ENCODE data around the gene HOMER3. TPM values are rescaled to one million over a fixed set of nuclear protein-coding genes. Genes with fewer than 3 reads are reported as not detected.

The HOMER3 gene
- total and polyA plus RNA-seq, 2 of the 13 experiments (the other 11 are each of a cell fraction or from before 2014, with no cell fraction given): 21.3 to 27.3 TPM

- no peak for ATAC-seq
- in situ Hi-C loops (cut with HindIII; ENCODE audit: extremely low pct_ligation_motif_present, low pct_unique_long_range_greater_than_20kb): loop anchor here (10.0 kb wide), 1 partner anchor 85 kb away; no protein-coding TSS in a partner anchor
- no peak for TF ChIP-seq IRF2 (CRISPR knock-in tag; IDR thresholded peaks at IDR 0.05)
- no peak for TF ChIP-seq DMAP1 (CRISPR knock-in tag; IDR thresholded peaks at IDR 0.05)
- TF ChIP-seq IKZF4 (CRISPR knock-in tag; IDR thresholded peaks at IDR 0.05; ENCODE audit: borderline replicate concordance, low read depth, not compliant biosample characterization): no peak
- no peak for TF ChIP-seq ZNF350 (CRISPR knock-in tag; IDR thresholded peaks at IDR 0.05; ENCODE audit: borderline replicate concordance, low read depth)
- no peak for TF ChIP-seq ARID5B (CRISPR knock-in tag; IDR thresholded peaks at IDR 0.05)
- no peak for TF ChIP-seq RBAK (CRISPR knock-in tag; IDR thresholded peaks at IDR 0.05)
- TF ChIP-seq SMARCC2 (IDR thresholded peaks at IDR 0.05): no peak
- no peak for TF ChIP-seq ZNF432 (CRISPR knock-in tag; IDR thresholded peaks at IDR 0.05; ENCODE audit: borderline replicate concordance)
- TF ChIP-seq KDM3A (CRISPR knock-in tag; IDR thresholded peaks at IDR 0.05; ENCODE audit: low read depth): no peak
- no peak for TF ChIP-seq RFX5 (IDR thresholded peaks at IDR 0.05; ENCODE audit: low read depth, low read length)
- TF ChIP-seq FOXK1 (CRISPR knock-in tag; IDR thresholded peaks at IDR 0.05; ENCODE audit: borderline replicate concordance, low read depth): no peak
- TF ChIP-seq ZNF296 (CRISPR knock-in tag; conservative IDR thresholded peaks at IDR 0.05): no peak
- no peak for TF ChIP-seq U2AF2 (IDR thresholded peaks at IDR 0.05; ENCODE audit: low read depth, low read length)
- TF ChIP-seq KLF16 (CRISPR knock-in tag; IDR thresholded peaks at IDR 0.05): no peak
- TF ChIP-seq ARID2 (CRISPR knock-in tag; IDR thresholded peaks at IDR 0.05; ENCODE audit: borderline replicate concordance): no peak
- no peak for TF ChIP-seq RELA (CRISPR knock-in tag; IDR thresholded peaks at IDR 0.05)
- TF ChIP-seq TARDBP (CRISPR knock-in tag; IDR thresholded peaks at IDR 0.05): no peak
- TF ChIP-seq ZXDC (CRISPR knock-in tag; IDR thresholded peaks at IDR 0.05): no peak
- no peak for TF ChIP-seq ZNF546 (CRISPR knock-in tag; conservative IDR thresholded peaks at IDR 0.05)
These were observed 41.1 kb downstream of the HOMER3 start for GRCh38 chr19:18899624-18900560.

More at GRCh38 chr19:18899624-18900560, 41.1 kb downstream of the HOMER3 start:
- H3K36me3 ChIP-seq (replicated peaks in 1 of 2; ENCODE audit: control insufficient read depth in 1 of 2, insufficient read depth in 2 of 2, low read length in 2 of 2): peaks cover 3 to 17% of the 10 kb centered on the region in 2 experiments; a peak in 3 of 5 replicates
- no peak overlapping the region for H3K9ac ChIP-seq (ENCODE audit: insufficient read depth, low read depth, low read length)
- no peak overlapping the region for H3K4me2 ChIP-seq (ENCODE audit: low read depth, low read length)
- no TSS peak for BruUV-seq (replicated peaks)
- FAIRE-seq (no peak), DNase-seq (ENCODE audit: low spot score) (no peak)
- no peaks in the 10 kb centered on the region for H3K79me2 ChIP-seq (ENCODE audit: insufficient read depth, low read length)
- no peak overlapping the region for H3K4me3 ChIP-seq (replicated peaks in 1 of 3; ENCODE audit: insufficient read depth in 1 of 3, low read depth in 2 of 3, low read length in 3 of 3)
- H3K9me3 ChIP-seq (ENCODE audit: low read length): no peaks in the 10 kb centered on the region
- H3K4me1 ChIP-seq (ENCODE audit: insufficient read depth, low read length): peaks cover 17% of the 10 kb centered on the region
- ChIA-PET CTCF (ENCODE audit: low intra/inter-chr PET ratio, low total read pairs) (no interaction called here), POLR2A (interaction anchor here (1.4 kb wide), 1 partner anchor 19 kb away, joined by 5 read pairs; the partner anchor contains the start of genes COPE and DDX49)
- intact Hi-C loops (cut with micrococcal nuclease; ENCODE audit: unreplicated experiment): no loop called here
- no peak overlapping the region for H2AFZ ChIP-seq (ENCODE audit: low read length)
- no peaks in the 10 kb centered on the region for H4K20me1 ChIP-seq (ENCODE audit: insufficient read depth, low read length)
- no peak overlapping the region for H3K27ac ChIP-seq (ENCODE audit: extremely low read length, insufficient read depth, low read length)
- WGBS (ENCODE audit: low lambda C conversion rate): 100% methylated on average over 4 of the region's 20 CpGs
- no peaks in the 10 kb centered on the region; a peak in 1 of 5 replicates for H3K27me3 ChIP-seq (ENCODE audit: control insufficient read depth in 1 of 2, insufficient read depth in 2 of 2, low read length in 2 of 2)
